Bronchial epithelial cell (primary cell): ENCODE data around the gene COL6A3. TPM values are rescaled to one million over a fixed set of nuclear protein-coding genes. Genes with fewer than 3 reads are reported as not detected.

ENCODE experiments used
- DNase-seq: peaks from one replicate; pipeline ENCODE4 v3.0.0-alpha.2; 2010; ENCODE audit warnings: low read depth
- FAIRE-seq: peaks from 2 replicates; lab custom pipeline; 2011; peaks lifted over from hg19 to GRCh38; lab: Jason Lieb, UNC
- H3K27me3 ChIP-seq: 2 replicates; pipeline ENCODE4 v1.5.1; 2011; ENCODE audit warnings: low read length; ENCODE audit not compliant: control insufficient read depth, insufficient read depth
- H3K36me3 ChIP-seq: 2 replicates; pipeline ENCODE4 v1.5.1; 2011; ENCODE audit warnings: low read length; ENCODE audit not compliant: control insufficient read depth, insufficient read depth
- H3K4me3 ChIP-seq: 2 replicates; pipeline ENCODE4 v1.5.1; 2011; ENCODE audit warnings: mild to moderate bottlenecking, low read depth, low read length, control low read depth
- CTCF ChIP-seq: IDR thresholded peaks from 2 replicates; pipeline ENCODE4 v1.5.1; 2011; ENCODE audit warnings: mild to moderate bottlenecking, moderate library complexity, low read length, control low read depth, inconsistent platforms; ENCODE audit not compliant: insufficient read depth, severe bottlenecking
- total RNA-seq: library from RNA; depleted of rRNA; stranded (reverse); fragments of >200 nt; gene quantifications from 2 replicates; pipeline ENCODE4 v1.2.1, GENCODE V29; 2014

COL6A3 gene
- total RNA-seq, 1 donor from 2014 or later = 16.6 TPM

GRCh38 chr2:237391140-237391539 is 22.8 kb downstream of the COL6A3 start:
- Histone ChIP-seq H3K36me3 (no peaks in the 10 kb centered on the region), H3K27me3 (no peaks in the 10 kb centered on the region), H3K4me3 (no peak overlapping the region)
- no peak for TF ChIP-seq CTCF
- DNase-seq (no peak), FAIRE-seq (no peak)

- H3K4me3 ChIP-seq = no peak overlapping the region
- H3K27me3 ChIP-seq = peaks cover 4% of the 10 kb centered on the region
- DNase-seq (no peak), FAIRE-seq (no peak)
- H3K36me3 ChIP-seq = no peaks in the 10 kb centered on the region
- no peak for TF ChIP-seq CTCF
These were observed 23.7 kb downstream of the COL6A3 start for GRCh38 chr2:237390235-237390634.

- FAIRE-seq (no peak), DNase-seq (no peak)
- Histone ChIP-seq H3K27me3 (peaks cover 4% of the 10 kb centered on the region), H3K36me3 (no peaks in the 10 kb centered on the region), H3K4me3 (no peak overlapping the region)
- no peak for TF ChIP-seq CTCF
These were observed 24.1 kb downstream of the COL6A3 start for GRCh38 chr2:237389831-237390230.

- FAIRE-seq = peak; percentile 60
- Histone ChIP-seq H3K4me3 (no peak overlapping the region), H3K36me3 (no peaks in the 10 kb centered on the region), H3K27me3 (peaks cover 4% of the 10 kb centered on the region)
- no peak for TF ChIP-seq CTCF
- peak; percentile 33 for DNase-seq
These were observed 25.9 kb downstream of the COL6A3 start for GRCh38 chr2:237388036-237388435.

GRCh38 chr2:237384672-237385020 is 29.3 kb downstream of the COL6A3 start:
- TF ChIP-seq CTCF = no peak
- Histone ChIP-seq H3K36me3 (no peaks in the 10 kb centered on the region), H3K4me3 (no peak overlapping the region), H3K27me3 (peaks cover 6% of the 10 kb centered on the region)
- no peak for DNase-seq
- no peak for FAIRE-seq

GRCh38 chr2:237383991-237384671 is 29.8 kb downstream of the COL6A3 start:
- no peaks in the 10 kb centered on the region for H3K36me3 ChIP-seq
- FAIRE-seq (no peak), DNase-seq (no peak)
- H3K4me3 ChIP-seq = no peak overlapping the region
- no peak for TF ChIP-seq CTCF
- peaks cover 9% of the 10 kb centered on the region for H3K27me3 ChIP-seq
